Stimulated activated CD4-positive, alpha-beta T cell treated with anti-CD3 and anti-CD28 coated beads, Interleukin-1b, Interleukin-23, amount 100 ng/mL, for 1 hour (primary cell): Measurements from ENCODE around the gene HTRA3.

Source experiments
- DNase-seq, 2 donors: peaks; one replicate each; pipeline ENCODE4 v3.0.0-alpha.2; 2020; ENCODE audit warnings: low read depth in 2 of 2

HTRA3 gene

GRCh38 chr4:8247047-8247930 is 22.3 kb upstream of the HTRA3 start:
- DNase-seq, result no peak

- DNase-seq, result no peak
These were observed 21.5 kb upstream of the HTRA3 start for GRCh38 chr4:8248091-8248490.

DNA sequence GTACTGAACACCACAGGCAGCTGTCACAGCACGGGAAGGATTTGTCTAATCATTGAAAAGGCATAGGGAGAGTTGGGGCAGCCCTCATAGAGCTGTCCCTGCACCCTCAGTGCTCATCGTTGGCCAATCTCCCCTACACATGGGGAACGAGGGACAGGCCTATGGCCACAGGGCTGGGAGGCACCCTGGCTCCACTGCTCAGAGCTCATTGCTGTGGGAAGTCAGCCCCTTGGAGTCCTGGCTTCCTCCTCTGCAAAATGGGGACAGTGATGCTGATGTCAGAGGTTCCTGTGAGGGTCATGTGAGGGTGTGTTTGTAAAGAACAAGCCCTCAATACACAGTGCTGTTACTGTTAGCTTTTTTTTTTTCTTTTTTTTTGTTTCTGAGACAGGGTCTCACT is 19.3 kb upstream of the HTRA3 start:
- DNase-seq, result no peak

- DNase-seq, result no peak
These were observed 18.9 kb upstream of the HTRA3 start for GRCh38 chr4:8250637-8251036.

DNA sequence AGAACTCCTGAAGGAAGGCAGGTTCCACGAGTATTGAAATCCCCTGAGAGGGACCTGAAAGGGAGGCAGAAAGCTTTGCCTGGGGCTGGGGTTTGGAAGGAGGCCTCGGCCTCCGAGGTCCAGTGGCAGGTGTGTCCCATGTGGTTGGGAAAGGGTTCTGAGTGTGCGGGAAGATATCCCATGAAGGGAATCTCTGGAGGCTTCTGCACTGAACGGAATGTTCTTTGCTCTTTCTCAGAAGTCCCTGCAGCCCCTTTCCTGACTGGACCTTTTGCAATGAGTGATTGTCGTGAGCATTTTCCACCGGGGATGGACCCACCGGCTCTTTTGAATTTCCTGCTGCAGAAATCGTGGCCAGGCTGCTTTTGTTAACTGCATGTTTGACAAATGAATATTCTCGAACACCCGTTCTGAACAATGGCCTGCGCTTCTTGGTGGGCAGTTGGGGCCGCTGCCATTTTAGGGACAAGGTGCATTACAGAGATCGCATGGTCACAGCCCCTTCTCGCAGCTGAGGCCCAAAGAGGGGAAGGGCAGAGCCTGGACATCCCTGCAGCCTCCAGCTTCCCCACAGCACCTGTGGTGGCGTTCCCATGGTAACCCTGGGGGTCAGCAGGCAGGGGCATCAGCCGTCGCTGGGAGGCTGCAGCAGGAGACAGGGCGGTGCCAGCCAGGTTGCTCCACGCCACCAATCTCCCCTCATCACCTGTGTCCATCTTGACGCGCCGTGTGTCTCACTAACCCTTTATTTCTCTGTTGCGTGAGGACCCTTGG is 18.3 kb upstream of the HTRA3 start:
- no peak for DNase-seq

DNA sequence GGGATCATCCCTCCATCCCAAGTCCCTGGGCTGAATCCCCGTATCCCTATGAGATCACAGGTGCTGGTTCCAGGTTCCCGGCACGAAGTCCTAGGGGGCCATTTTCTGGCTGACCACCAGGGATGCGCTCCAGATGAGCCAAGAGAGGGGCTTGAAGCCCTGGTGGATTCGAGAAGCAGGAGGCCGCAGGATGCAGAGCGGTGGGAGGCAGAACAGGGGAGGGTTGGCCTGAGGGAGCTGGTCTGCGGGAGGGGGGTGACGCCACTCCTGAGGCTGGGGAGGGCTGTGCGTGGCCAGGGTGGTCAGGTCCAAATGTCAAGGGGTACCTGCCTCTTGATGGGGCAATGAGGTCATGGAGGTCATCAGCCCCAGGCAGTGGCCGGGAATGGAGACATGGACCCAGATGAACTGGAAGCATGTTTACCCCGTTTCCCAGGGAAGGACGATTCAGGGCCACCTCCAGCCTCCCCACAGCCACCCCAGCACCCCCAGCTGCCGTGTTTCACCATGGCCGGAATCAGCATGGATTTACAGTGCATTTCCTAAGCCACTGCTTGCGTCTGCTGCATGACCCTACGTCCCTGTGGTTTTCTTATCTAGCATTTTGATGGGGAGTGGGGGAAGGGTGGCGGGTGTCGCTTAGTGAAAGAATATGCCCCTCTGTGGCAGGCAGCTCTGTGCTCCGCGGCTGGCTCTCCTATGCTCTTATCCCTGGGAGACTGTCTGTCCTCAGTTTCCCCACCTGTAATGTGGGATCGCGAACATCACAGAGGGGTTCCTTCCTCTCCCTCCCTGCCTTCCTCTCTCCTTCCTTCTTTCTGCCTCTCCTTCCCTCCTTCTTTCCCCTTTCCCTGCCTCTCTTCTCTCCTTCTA is 17.0 kb upstream of the HTRA3 start:
- no peak for DNase-seq

DNA sequence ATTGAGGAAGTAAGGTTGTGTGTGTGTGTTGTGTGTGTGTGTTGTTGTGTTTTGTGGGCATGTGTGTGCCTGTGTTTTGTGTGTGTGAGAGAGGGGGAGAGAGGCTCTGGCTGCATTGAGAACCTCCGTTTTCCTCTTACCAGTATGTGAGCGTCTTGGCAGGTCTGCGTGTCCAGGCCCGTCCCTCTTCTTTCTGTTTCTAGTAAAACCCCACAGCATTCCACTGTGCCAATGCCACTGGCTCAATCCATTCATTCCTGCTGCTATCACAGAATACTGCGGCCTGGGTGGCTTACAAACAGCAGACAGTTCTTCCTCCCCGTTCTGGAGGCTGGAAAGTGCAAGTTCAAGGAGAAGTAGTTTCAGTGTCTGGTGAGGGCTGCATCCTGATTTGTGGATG is 15.5 kb upstream of the HTRA3 start:
- DNase-seq, result no peak

GRCh38 chr4:8255698-8256441 is 13.7 kb upstream of the HTRA3 start:
- DNase-seq, result no peak

- no peak for DNase-seq
These were observed 11.7 kb upstream of the HTRA3 start for GRCh38 chr4:8257854-8258253.

GRCh38 chr4:8258552-8259212 is 10.9 kb upstream of the HTRA3 start:
- no peak for DNase-seq

GRCh38 chr4:8259743-8260430 is 9.7 kb upstream of the HTRA3 start:
- no peak for DNase-seq

- DNase-seq, result no peak
These were observed 8.9 kb upstream of the HTRA3 start for GRCh38 chr4:8260656-8261111.

GRCh38 chr4:8261851-8262535 is 7.6 kb upstream of the HTRA3 start:
- DNase-seq, result no peak

DNA sequence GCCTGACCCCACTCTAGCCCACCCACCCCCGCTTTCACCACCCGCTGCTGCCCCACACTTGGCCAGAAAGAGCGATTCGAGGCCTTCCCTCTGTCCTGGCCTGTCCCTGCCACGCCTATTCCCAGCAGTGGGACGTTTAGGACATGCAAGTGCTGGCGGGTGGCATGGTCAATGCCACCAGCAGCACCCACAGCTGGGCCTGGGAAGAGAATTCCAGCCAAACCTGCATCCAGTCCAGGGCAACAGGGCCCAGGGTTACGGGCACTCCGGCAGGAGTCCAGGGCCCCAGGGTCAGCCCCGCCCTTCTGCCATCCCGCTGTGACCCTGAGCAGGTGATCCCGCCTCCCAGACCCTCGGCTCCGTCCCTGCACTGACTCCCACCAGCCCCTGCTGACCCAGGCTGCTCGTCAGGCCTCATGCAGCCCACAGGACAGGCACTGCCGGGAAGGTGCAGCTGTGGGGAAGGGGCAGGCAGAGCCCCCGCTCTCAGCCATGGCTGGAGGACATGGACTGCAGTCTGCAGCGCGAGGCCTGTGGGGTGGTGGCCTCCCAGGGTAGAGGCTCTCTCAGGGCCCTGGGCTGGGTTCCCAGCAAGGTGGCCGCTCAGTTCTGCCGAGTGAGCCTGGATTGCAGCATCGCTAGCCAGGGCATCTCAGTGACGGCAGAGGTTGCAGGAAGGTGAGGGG is 6.8 kb upstream of the HTRA3 start:
- DNase-seq, result no peak

DNA sequence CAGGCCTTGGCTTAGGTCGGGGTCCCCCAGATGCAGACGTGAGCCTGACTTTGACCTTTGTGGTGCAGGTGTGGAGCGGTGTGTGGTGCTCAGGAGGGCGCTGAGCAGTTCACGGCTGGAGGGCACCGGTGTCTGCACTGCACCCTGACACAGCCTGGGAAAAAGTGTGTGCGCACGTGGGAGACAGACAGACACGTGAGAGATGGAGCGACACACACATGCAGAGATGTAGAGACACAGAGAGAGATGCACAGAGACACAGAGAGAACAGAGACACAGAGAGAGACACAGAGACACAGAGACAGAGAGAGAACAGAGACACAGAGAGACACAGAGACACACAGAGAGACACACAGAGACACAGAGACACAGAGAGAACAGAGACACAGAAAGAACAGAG is 6.2 kb upstream of the HTRA3 start:
- no peak for DNase-seq

GRCh38 chr4:8264106-8264505 is 5.4 kb upstream of the HTRA3 start:
- no peak for DNase-seq

- no peak for DNase-seq
These were observed 4.2 kb upstream of the HTRA3 start for GRCh38 chr4:8265171-8265929.

- no peak for DNase-seq
These were observed 3.5 kb upstream of the HTRA3 start for GRCh38 chr4:8266088-8266487.
